Muscle layer of duodenum (tissue), 2 donors: Measurements from ENCODE around the gene PEA15.

Source experiments
- H3K27ac ChIP-seq: one replicate; pipeline ENCODE4 v1.7.0; 2013; ENCODE audit warnings: mild to moderate bottlenecking, low read length
- H3K27me3 ChIP-seq: one replicate; pipeline ENCODE4 v1.7.0; 2013; ENCODE audit warnings: low read depth, mild to moderate bottlenecking, control low read depth, low read length
- H3K36me3 ChIP-seq, 2 donors: one replicate each; pipeline ENCODE4 v1.7.0; 2013; ENCODE audit warnings: low read length in 2 of 2, control low read depth in 1 of 2, mild to moderate bottlenecking in 1 of 2; ENCODE audit not compliant: insufficient read depth in 2 of 2, control insufficient read depth in 1 of 2
- H3K4me1 ChIP-seq, 2 donors: one replicate each; pipeline ENCODE4 v1.7.0; 2013; ENCODE audit warnings: low read length in 2 of 2, mild to moderate bottlenecking in 2 of 2, control low read depth in 1 of 2, moderate library complexity in 1 of 2; ENCODE audit not compliant: insufficient read depth in 2 of 2, control insufficient read depth in 1 of 2
- H3K4me3 ChIP-seq, 2 donors: one replicate each; pipeline ENCODE4 v1.7.0; 2013; ENCODE audit warnings: low read length in 2 of 2, low read depth in 1 of 2, mild to moderate bottlenecking in 1 of 2
- H3K9me3 ChIP-seq, 2 donors: one replicate each; pipeline ENCODE4 v1.7.0; 2013; ENCODE audit warnings: low read length in 2 of 2, control low read depth in 1 of 2, mild to moderate bottlenecking in 1 of 2; ENCODE audit not compliant: control insufficient read depth in 1 of 2
- donor health status: healthy.

Gene PEA15

GRCh38 chr1:160227034-160227433 lies 21.9 kb downstream of the PEA15 start:
- no peak overlapping the region for H3K4me3 ChIP-seq
- no peaks in the 10 kb centered on the region for H3K9me3 ChIP-seq
- peaks cover 84 to 90% of the 10 kb centered on the region in 2 donors for H3K36me3 ChIP-seq
- no peaks in the 10 kb centered on the region for H3K4me1 ChIP-seq
- H3K27me3 ChIP-seq, result no peaks in the 10 kb centered on the region
- H3K27ac ChIP-seq, result no peak overlapping the region

DNA sequence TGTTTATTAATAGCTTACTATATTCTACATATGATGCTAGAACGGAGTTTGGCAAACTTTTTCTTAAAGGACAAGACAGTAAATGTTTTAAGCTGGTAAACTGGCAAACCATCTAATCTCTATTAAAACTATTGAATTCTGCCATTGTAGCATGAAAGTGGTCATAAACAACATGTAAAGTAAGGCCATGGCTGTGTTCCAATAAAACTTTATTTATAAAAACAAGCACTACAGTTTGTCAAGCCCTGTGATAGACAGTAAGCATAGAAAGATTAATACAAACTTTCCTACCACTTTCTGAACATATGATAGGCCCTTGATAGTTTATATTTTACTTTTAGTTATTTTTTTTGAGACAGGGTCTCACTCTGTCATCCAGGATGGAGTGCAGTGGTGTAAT lies 22.4 kb downstream of the PEA15 start:
- H3K36me3 ChIP-seq, result peaks cover 78 to 84% of the 10 kb centered on the region in 2 donors
- no peak overlapping the region for H3K27ac ChIP-seq
- H3K4me1 ChIP-seq, result no peaks in the 10 kb centered on the region

GRCh38 chr1:160228431-160228830 lies 23.2 kb downstream of the PEA15 start:
- H3K27ac ChIP-seq, result no peak overlapping the region
- no peaks in the 10 kb centered on the region for H3K4me1 ChIP-seq
- peaks cover 76% of the 10 kb centered on the region in 2 donors for H3K36me3 ChIP-seq
- no peaks in the 10 kb centered on the region for H3K27me3 ChIP-seq
- no peak overlapping the region for H3K4me3 ChIP-seq
- H3K9me3 ChIP-seq, result no peaks in the 10 kb centered on the region

More for the DNA sequence above, 22.4 kb downstream of the PEA15 start:
- Histone ChIP-seq H3K4me3 (no peak overlapping the region), H3K9me3 (no peaks in the 10 kb centered on the region), H3K27me3 (no peaks in the 10 kb centered on the region)

- H3K27me3 ChIP-seq, result no peaks in the 10 kb centered on the region
- no peaks in the 10 kb centered on the region for H3K4me1 ChIP-seq
- H3K36me3 ChIP-seq, result peaks cover 51 to 64% of the 10 kb centered on the region in 2 donors
- H3K9me3 ChIP-seq, result no peaks in the 10 kb centered on the region
- no peak overlapping the region for H3K4me3 ChIP-seq
- H3K27ac ChIP-seq, result no peak overlapping the region
Measured at GRCh38 chr1:160232911-160233310, 27.7 kb downstream of the PEA15 start.

DNA sequence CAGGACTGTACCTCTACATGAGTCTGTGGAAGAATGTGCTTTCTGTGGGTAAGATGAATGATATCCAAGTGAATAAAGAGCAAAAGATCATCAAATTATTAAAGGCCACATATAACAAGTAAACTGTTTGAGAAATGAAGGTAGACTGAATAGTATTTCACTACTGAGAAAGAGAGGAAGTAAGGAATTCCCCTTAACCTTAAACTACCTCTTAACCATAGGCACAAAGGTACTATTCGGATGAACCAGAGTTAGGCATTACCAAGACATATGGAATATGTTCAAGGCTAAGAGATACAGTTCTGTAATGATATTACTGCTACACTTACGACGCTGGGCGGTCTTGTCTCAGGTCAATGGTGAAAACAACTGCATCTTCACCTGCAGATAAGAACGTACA lies 31.6 kb downstream of the PEA15 start:
- no peaks in the 10 kb centered on the region for H3K4me1 ChIP-seq
- no peak overlapping the region for H3K4me3 ChIP-seq
- H3K36me3 ChIP-seq, result peaks cover 49 to 59% of the 10 kb centered on the region in 2 donors
- H3K9me3 ChIP-seq, result no peaks in the 10 kb centered on the region
- H3K27me3 ChIP-seq, result no peaks in the 10 kb centered on the region
- no peak overlapping the region for H3K27ac ChIP-seq

GRCh38 chr1:160237558-160237957 lies 32.4 kb downstream of the PEA15 start:
- no peaks in the 10 kb centered on the region for H3K4me1 ChIP-seq
- H3K36me3 ChIP-seq, result peaks cover 50 to 64% of the 10 kb centered on the region in 2 donors
- no peak overlapping the region for H3K4me3 ChIP-seq
- no peak overlapping the region for H3K27ac ChIP-seq
- H3K27me3 ChIP-seq, result no peaks in the 10 kb centered on the region
- no peaks in the 10 kb centered on the region for H3K9me3 ChIP-seq

DNA sequence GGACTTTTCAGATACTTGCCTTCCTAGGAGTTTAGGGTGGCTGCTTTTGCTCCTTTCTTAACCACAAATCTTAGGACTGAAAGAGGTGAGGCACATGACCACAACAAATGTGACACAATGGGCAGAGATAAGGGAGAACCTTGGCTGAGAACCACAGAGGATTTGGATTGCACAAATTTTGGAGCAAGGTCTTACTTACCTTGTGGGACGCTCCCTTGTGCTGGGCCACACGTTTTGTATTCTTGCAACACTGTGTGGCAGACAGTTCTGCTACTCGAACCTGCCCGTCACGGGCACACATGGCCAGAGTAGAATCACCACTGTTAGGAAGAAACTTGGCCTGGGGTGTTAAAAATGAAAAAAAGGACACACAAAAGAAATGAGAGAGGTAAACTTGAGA lies 33.2 kb downstream of the PEA15 start:
- peaks cover 50 to 63% of the 10 kb centered on the region in 2 donors for H3K36me3 ChIP-seq
- no peaks in the 10 kb centered on the region for H3K27me3 ChIP-seq
- H3K4me1 ChIP-seq, result no peaks in the 10 kb centered on the region
- no peaks in the 10 kb centered on the region for H3K9me3 ChIP-seq
- H3K27ac ChIP-seq, result no peak overlapping the region
- H3K4me3 ChIP-seq, result no peak overlapping the region

GRCh38 chr1:160239582-160240299 lies 34.6 kb downstream of the PEA15 start:
- no peaks in the 10 kb centered on the region for H3K9me3 ChIP-seq
- H3K27me3 ChIP-seq, result no peaks in the 10 kb centered on the region
- H3K4me1 ChIP-seq, result peaks cover 0 to 4% of the 10 kb centered on the region in 2 donors
- no peak overlapping the region for H3K27ac ChIP-seq
- H3K4me3 ChIP-seq, result no peak overlapping the region
- H3K36me3 ChIP-seq, result peaks cover 47 to 62% of the 10 kb centered on the region in 2 donors

DNA sequence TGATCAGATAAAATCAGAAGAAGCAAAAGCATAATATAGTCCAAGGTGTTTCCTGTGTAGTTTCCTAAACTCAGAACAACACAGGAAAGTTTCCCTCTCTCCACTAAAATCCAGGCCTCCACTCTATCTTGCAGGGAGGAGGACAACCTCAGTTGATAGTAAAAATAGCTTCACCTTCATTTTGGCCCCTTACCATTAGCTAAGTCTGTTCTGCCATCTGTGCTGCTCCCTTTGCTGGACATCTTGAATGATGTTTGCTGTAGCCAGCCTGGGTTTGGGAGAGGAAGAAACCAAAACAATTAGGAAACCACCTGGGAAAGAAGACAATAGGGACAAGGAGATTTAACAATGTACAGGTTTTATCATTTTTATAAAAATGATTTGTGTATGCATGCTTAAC lies 38.6 kb downstream of the PEA15 start:
- no peak overlapping the region for H3K27ac ChIP-seq
- no peaks in the 10 kb centered on the region for H3K27me3 ChIP-seq
- H3K9me3 ChIP-seq, result no peaks in the 10 kb centered on the region
- H3K4me1 ChIP-seq, result peaks cover 0 to 4% of the 10 kb centered on the region in 2 donors
- H3K36me3 ChIP-seq, result peaks cover 23 to 37% of the 10 kb centered on the region in 2 donors
- no peak overlapping the region for H3K4me3 ChIP-seq

DNA sequence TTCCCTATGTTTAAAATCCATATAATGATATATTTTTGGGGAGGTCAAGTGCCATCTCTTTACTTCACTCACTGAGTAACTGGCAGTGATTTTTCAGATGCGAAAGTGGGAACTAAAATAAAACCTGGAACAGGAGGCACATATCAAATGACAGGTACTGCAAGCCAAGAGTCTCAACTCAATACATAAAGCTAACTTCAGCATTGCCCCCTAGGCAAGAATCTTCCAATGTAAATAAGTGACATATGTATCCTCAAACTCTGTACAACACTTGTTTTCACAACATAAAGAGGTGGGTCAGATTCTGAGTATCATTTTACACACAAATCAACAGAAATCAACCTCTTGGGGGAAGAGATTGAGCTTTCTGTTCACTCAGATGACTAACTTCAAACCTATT lies 39.0 kb downstream of the PEA15 start:
- no peaks in the 10 kb centered on the region for H3K27me3 ChIP-seq

DNA sequence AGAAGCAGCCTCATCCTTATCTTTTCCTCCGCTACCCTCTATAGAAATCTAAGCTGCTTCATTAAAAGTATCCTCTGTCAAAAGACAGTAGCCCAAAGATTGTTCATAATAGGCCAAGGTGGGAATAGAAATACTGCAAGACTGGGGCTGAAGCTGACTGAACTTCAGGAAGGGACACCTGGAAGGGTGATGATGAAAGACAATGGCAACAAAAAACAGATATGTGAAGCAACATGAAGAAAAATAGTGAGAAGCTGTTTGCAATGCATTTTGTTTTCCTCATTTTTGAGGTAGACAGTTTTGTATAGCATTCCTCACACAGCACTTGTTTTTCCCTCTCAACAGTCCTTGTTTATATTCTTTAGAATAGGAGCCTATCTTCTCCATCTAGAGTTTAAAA lies 40.2 kb downstream of the PEA15 start:
- Histone ChIP-seq H3K4me1 (peaks cover 0 to 4% of the 10 kb centered on the region in 2 donors), H3K27ac (no peak overlapping the region), H3K9me3 (no peaks in the 10 kb centered on the region), H3K27me3 (no peaks in the 10 kb centered on the region), H3K4me3 (no peak overlapping the region), H3K36me3 (peaks cover 7 to 21% of the 10 kb centered on the region in 2 donors)

More for the DNA sequence above, 39.0 kb downstream of the PEA15 start:
- H3K9me3 ChIP-seq, result no peaks in the 10 kb centered on the region
- H3K4me1 ChIP-seq, result peaks cover 0 to 4% of the 10 kb centered on the region in 2 donors
- H3K27ac ChIP-seq, result no peak overlapping the region
- peaks cover 19 to 32% of the 10 kb centered on the region in 2 donors for H3K36me3 ChIP-seq
- H3K4me3 ChIP-seq, result no peak overlapping the region

DNA sequence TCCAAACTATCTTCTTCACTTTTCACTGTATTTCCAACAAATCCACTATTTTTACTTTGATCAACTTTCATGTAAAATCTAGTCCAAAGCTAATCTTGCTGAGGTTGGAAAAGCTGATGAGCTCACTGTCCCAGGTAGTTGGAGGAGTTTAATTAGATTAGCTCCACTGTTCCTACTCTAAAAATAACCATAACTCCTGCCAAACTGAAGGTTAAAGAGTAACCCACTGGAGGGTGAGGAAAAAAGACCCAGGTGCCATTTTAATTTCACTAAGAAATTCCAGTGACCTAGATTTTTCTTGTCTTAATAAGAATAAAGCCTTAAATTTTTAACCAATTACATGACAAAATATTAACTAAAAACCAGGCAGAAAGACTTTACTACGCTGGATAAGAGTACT lies 41.9 kb downstream of the PEA15 start:
- peaks cover 0 to 18% of the 10 kb centered on the region in 2 donors for H3K36me3 ChIP-seq
- H3K27ac ChIP-seq, result no peak overlapping the region
- H3K9me3 ChIP-seq, result no peaks in the 10 kb centered on the region
- peaks cover 0 to 21% of the 10 kb centered on the region in 2 donors for H3K4me1 ChIP-seq
- H3K27me3 ChIP-seq, result no peaks in the 10 kb centered on the region
- H3K4me3 ChIP-seq, result no peak overlapping the region
